Tibial nerve (tissue), 4 donors: ENCODE measurements around the gene ATF7IP.
"Not testable (repeated sequence)": the region's sequence is repeated elsewhere in the genome, so short reads cannot be mapped to it uniquely, and the experiment has no call there.

Experiments used
- EP300 ChIP-seq, 2 donors: sonication (generic); formaldehyde crosslinking; IDR thresholded peaks; one replicate each; pipeline ENCODE4 v1.6.1; 2017; ENCODE audit warnings: antibody characterized with exemption in 2 of 2, mild to moderate bottlenecking in 1 of 2
- TF ChIP-seq, protein P1 (sequence below), 5 experiments: fragments of 200-600 bp in 3 of 5; fragments of 450-650 bp in 2 of 5; sonication (generic) in 3 of 5; IDR thresholded peaks; one replicate each; pipeline ENCODE4 v1.5.1; 2016 to 2019; ENCODE audit warnings: antibody characterized with exemption in 5 of 5, mild to moderate bottlenecking in 3 of 5, moderate library complexity in 2 of 5

GRCh38 chr12:14351524-14351923 is 14.0 kb upstream of the ATF7IP start:
- TF ChIP-seq, protein P1, sequence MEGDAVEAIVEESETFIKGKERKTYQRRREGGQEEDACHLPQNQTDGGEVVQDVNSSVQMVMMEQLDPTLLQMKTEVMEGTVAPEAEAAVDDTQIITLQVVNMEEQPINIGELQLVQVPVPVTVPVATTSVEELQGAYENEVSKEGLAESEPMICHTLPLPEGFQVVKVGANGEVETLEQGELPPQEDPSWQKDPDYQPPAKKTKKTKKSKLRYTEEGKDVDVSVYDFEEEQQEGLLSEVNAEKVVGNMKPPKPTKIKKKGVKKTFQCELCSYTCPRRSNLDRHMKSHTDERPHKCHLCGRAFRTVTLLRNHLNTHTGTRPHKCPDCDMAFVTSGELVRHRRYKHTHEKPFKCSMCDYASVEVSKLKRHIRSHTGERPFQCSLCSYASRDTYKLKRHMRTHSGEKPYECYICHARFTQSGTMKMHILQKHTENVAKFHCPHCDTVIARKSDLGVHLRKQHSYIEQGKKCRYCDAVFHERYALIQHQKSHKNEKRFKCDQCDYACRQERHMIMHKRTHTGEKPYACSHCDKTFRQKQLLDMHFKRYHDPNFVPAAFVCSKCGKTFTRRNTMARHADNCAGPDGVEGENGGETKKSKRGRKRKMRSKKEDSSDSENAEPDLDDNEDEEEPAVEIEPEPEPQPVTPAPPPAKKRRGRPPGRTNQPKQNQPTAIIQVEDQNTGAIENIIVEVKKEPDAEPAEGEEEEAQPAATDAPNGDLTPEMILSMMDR (IDR thresholded peaks at IDR 0.05) = not testable (repeated sequence)
- TF ChIP-seq EP300 (IDR thresholded peaks at IDR 0.05) = not testable (repeated sequence)
